GM04504 (cell line): Measurements from ENCODE around the gene ZFYVE28.

ENCODE experiments used
- DNase-seq: peaks from one replicate; pipeline ENCODE4 v3.0.0-alpha.2; 2012; ENCODE audit warnings: low read depth

Gene ZFYVE28

GRCh38 chr4:2331519-2332200 lies 86.8 kb downstream of the ZFYVE28 start:
- no peak for DNase-seq

GRCh38 chr4:2331043-2331420 lies 87.4 kb downstream of the ZFYVE28 start:
- DNase-seq, result no peak

GRCh38 chr4:2330091-2331042 lies 88.1 kb downstream of the ZFYVE28 start:
- DNase-seq, result peak; percentile 73

GRCh38 chr4:2327579-2327978 lies 90.9 kb downstream of the ZFYVE28 start:
- DNase-seq, result no peak

- DNase-seq, result no peak
These were observed 93.6 kb downstream of the ZFYVE28 start for GRCh38 chr4:2324891-2325290.

GRCh38 chr4:2322841-2323240 lies 95.6 kb downstream of the ZFYVE28 start:
- DNase-seq, result no peak

GRCh38 chr4:2322227-2322626 lies 96.2 kb downstream of the ZFYVE28 start:
- no peak for DNase-seq

GRCh38 chr4:2321279-2322196 lies 96.9 kb downstream of the ZFYVE28 start:
- no peak for DNase-seq

GRCh38 chr4:2320746-2321145 lies 97.7 kb downstream of the ZFYVE28 start:
- no peak for DNase-seq

GRCh38 chr4:2320152-2320551 lies 98.3 kb downstream of the ZFYVE28 start:
- no peak for DNase-seq

- DNase-seq, result no peak
These were observed 99.6 kb downstream of the ZFYVE28 start for GRCh38 chr4:2318885-2319284.

- DNase-seq, result no peak
These were observed 100.0 kb downstream of the ZFYVE28 start for GRCh38 chr4:2318476-2318875.

GRCh38 chr4:2313366-2313765 lies 105.1 kb downstream of the ZFYVE28 start:
- DNase-seq, result no peak

- no peak for DNase-seq
These were observed 111.6 kb downstream of the ZFYVE28 start for GRCh38 chr4:2306773-2307410.

GRCh38 chr4:2305766-2306501 lies 112.5 kb downstream of the ZFYVE28 start:
- DNase-seq, result no peak

GRCh38 chr4:2304877-2305561 lies 113.4 kb downstream of the ZFYVE28 start:
- DNase-seq, result no peak

- no peak for DNase-seq
These were observed 114.0 kb downstream of the ZFYVE28 start for GRCh38 chr4:2304321-2304876.

- DNase-seq, result no peak
These were observed 114.6 kb downstream of the ZFYVE28 start for GRCh38 chr4:2303686-2304320.

- DNase-seq, result no peak
These were observed 115.2 kb downstream of the ZFYVE28 start for GRCh38 chr4:2303121-2303685.
